Ishikawa (cell line): Measurements from ENCODE around the gene PRDM7.

Experiments used
- EGR1 ChIP-seq: IDR thresholded peaks from 2 replicates; pipeline ENCODE4 v1.6.1; 2012
- EP300 ChIP-seq: IDR thresholded peaks from 2 replicates; pipeline ENCODE4 v1.6.1; 2012; ENCODE audit warnings: borderline replicate concordance
- FOXM1 ChIP-seq: IDR thresholded peaks from 2 replicates; pipeline ENCODE4 v1.6.1; 2012; ENCODE audit warnings: low read depth, borderline replicate concordance
- NFIC ChIP-seq: IDR thresholded peaks from 2 replicates; pipeline ENCODE4 v1.6.1; 2012
- RAD21 ChIP-seq: IDR thresholded peaks from 2 replicates; pipeline ENCODE4 v1.6.1; 2012; ENCODE audit warnings: low read depth
- TF ChIP-seq, protein P1 (sequence below): IDR thresholded peaks from 2 replicates; pipeline ENCODE4 v1.6.1; 2012

- TF ChIP-seq, protein P1, sequence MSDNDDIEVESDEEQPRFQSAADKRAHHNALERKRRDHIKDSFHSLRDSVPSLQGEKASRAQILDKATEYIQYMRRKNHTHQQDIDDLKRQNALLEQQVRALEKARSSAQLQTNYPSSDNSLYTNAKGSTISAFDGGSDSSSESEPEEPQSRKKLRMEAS: no peak; the same call in 1 of the 2 replicates
- TF ChIP-seq RAD21 (no peak), EP300 (no peak), NFIC (no peak), EGR1 (no peak), FOXM1 (no peak)
Observed at GRCh38 chr16:90019543-90020259, 57.4 kb downstream of the PRDM7 start.
